ENCODE results near the gene XRCC4. TPM values are rescaled to one million over a fixed set of nuclear protein-coding genes. Genes with fewer than 3 reads are reported as not detected.
"Not testable (repeated sequence)": the region's sequence is repeated elsewhere in the genome, so short reads cannot be mapped to it uniquely, and the experiment has no call there.

XRCC4 gene
- total RNA-seq, 4 donors from 2014 or later, result 4.2 to 6.0 (median 5.4) TPM

DNA sequence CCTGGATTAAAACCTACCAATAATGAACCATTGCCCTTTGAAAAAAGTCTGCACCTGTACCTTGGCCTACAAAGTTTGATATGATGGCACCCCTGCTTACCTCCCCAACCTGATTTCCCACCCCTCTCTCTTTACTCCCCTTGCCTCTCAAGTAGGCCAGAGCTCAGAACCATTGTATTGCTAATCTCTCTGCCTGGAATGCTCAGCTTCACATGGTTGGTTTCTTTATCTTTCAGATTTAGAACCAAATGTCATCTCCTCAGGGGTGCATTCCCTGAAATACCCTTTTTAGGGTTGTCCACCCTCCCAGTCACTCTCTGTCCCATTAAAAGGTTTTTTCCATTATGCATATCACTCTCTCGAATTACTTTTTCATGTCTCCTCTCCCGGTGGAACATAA is 277.6 kb downstream of the XRCC4 start:
- no peak for DNase-seq (ENCODE audit: low spot score in 2 of 2)
- H3K27ac ChIP-seq, result no peak overlapping the region
- peaks cover under 1% of the 10 kb centered on the region for H3K9me3 ChIP-seq
- H3K36me3 ChIP-seq, result no peaks in the 10 kb centered on the region
- H3K4me1 ChIP-seq, result no peaks in the 10 kb centered on the region
- TF ChIP-seq CTCF (IDR thresholded peaks at IDR 0.05) (no peak), EP300 (IDR thresholded peaks at IDR 0.05) (no peak), POLR2AphosphoS5 (IDR thresholded peaks at IDR 0.05) (no peak), POLR2A (IDR thresholded peaks at IDR 0.05) (no peak)
- no peaks in the 10 kb centered on the region for H3K27me3 ChIP-seq
- WGBS, result 54% methylated on average over 2 of the region's 2 CpGs
- no peak overlapping the region for H3K4me3 ChIP-seq

DNA sequence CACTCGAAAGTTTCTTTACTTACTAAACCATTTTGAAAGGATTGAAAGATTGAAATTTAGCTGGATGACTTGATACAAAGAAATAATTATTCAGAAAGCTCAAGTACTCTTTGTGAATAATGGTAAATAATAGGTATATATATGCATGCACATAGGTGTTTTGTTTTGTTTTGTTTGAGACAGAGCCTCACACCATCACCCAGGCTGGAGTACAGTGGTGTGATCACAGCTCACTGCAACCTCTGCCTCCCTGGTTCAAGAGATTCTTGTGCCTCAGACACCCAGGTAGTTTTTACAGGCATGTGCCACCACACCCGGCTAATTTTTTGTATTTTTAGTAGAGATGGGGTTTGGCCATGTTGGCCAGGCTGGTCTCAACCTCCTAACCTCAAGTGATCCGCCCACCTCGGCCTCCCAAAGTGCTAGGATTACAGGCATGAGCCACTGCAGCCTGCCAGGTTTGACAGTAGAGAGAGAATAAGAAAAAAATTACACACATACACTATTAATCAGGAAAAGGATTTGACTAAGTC is 278.2 kb downstream of the XRCC4 start:
- H3K4me3 ChIP-seq; H3K36me3 ChIP-seq; H3K27me3 ChIP-seq; DNase-seq (ENCODE audit: low spot score in 2 of 2); H3K4me1 ChIP-seq; H3K27ac ChIP-seq; H3K9me3 ChIP-seq: not testable (repeated sequence)
- 77% methylated on average over 4 of the region's 4 CpGs for WGBS

GRCh38 chr5:83357621-83358231 is 280.4 kb downstream of the XRCC4 start:
- no peak overlapping the region for H3K4me3 ChIP-seq
- DNase-seq (ENCODE audit: low spot score in 2 of 2), result no peak
- TF ChIP-seq CTCF (IDR thresholded peaks at IDR 0.05), result no peak
- peaks cover 5% of the 10 kb centered on the region for H3K9me3 ChIP-seq
- no peak overlapping the region for H3K27ac ChIP-seq
- H3K27me3 ChIP-seq, result no peaks in the 10 kb centered on the region
- H3K36me3 ChIP-seq, result no peaks in the 10 kb centered on the region
- H3K4me1 ChIP-seq, result no peaks in the 10 kb centered on the region
- WGBS, result 85% methylated on average over 9 of the region's 9 CpGs

DNA sequence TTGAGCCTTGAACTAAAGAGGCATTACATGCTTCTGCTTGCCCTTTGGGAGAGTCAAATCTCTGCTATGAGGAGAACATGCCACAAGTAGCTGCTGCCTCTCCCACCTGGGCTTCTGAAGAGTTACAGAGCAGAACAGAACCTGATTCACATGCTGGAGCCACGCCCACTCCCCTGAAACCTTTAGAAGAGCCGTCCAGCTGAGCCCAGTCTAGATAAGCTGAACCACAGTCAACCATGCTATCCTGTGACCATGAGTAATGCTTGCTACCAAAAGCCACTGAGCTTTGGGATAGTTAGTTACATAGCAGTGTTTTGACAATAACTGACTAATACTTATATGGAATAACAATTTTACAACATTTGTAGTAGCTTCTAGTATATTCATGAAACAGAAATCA is 283.2 kb downstream of the XRCC4 start:
- Histone ChIP-seq H3K4me3 (no peak overlapping the region), H3K9me3 (peaks cover 5% of the 10 kb centered on the region), H3K27me3 (no peaks in the 10 kb centered on the region), H3K36me3 (no peaks in the 10 kb centered on the region), H3K27ac (no peak overlapping the region), H3K4me1 (no peaks in the 10 kb centered on the region)
- WGBS, result 65% methylated on average over 2 of the region's 2 CpGs
- DNase-seq (ENCODE audit: low spot score in 2 of 2), result no peak
- no peak for TF ChIP-seq POLR2A (IDR thresholded peaks at IDR 0.05)
- TF ChIP-seq EP300 (IDR thresholded peaks at IDR 0.05), result no peak
- TF ChIP-seq POLR2AphosphoS5 (IDR thresholded peaks at IDR 0.05), result no peak
- TF ChIP-seq CTCF (IDR thresholded peaks at IDR 0.05), result no peak

DNA sequence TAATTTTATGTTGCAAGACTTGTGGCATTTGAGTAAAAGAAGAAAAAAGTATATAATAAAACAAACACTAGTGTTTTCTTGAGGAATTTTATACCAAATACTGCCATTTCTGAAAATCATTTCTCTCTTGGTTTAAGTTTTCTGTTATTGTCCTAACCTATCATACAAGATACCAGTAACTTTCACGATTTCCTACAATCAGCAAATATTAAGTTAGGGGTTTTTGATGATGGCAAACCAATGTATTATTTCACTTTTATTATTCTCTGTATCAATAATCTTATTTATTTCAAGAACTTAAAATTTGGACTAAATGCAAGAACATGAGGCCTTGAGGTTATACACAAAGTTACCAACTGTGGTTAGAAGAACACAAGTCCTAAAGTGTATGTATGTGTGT is 285.2 kb downstream of the XRCC4 start:
- Histone ChIP-seq H3K36me3 (no peaks in the 10 kb centered on the region), H3K4me3 (no peak overlapping the region), H3K4me1 (no peaks in the 10 kb centered on the region), H3K27ac (no peak overlapping the region), H3K27me3 (no peaks in the 10 kb centered on the region), H3K9me3 (peaks cover 5% of the 10 kb centered on the region)
- no peak for TF ChIP-seq EP300 (IDR thresholded peaks at IDR 0.05)
- TF ChIP-seq CTCF (IDR thresholded peaks at IDR 0.05), result no peak
- TF ChIP-seq POLR2AphosphoS5 (IDR thresholded peaks at IDR 0.05), result no peak
- TF ChIP-seq POLR2A (IDR thresholded peaks at IDR 0.05), result no peak
- DNase-seq (ENCODE audit: low spot score in 2 of 2), result no peak
- WGBS, result 90% methylated on average over 1 of the region's 1 CpG

Measured in suprapubic skin (tissue), 4 donors.